ENCODE data around the gene ATRAID.

- TF ChIP-seq CTCF (conservative IDR thresholded peaks at IDR 0.05), result no peak
- TF ChIP-seq EZH2 (IDR thresholded peaks at IDR 0.05; ENCODE audit: low read depth), result no peak
Observed at GRCh38 chr2:27184115-27184514, 27.7 kb upstream of the ATRAID start.

Data from PC-9 (cell line).